Pancreas (tissue), 10 donors: Measurements from ENCODE around the gene RABEP1. TPM values are rescaled to one million over a fixed set of nuclear protein-coding genes. Genes with fewer than 3 reads are reported as not detected.

Experiments
- ATAC-seq, 4 donors: fragments of 200-7000 bp; cut with Tn5 transposase; one replicate each; pipeline versions ENCODE4 v1.8.0 to v1.9.1; 2020; ENCODE audit warnings: mild to moderate bottlenecking in 4 of 4, moderate library complexity in 4 of 4
- DNase-seq, 6 donors: peaks; one replicate each; pipeline ENCODE4 v3.0.0-alpha.2; 2020
- FAIRE-seq: peaks from 2 replicates; lab custom pipeline; 2012; peaks lifted over from hg19 to GRCh38; lab: Jason Lieb, UNC
- H3K27ac ChIP-seq, 4 donors: fragments of 200-600 bp; sonication (generic); 1 replicate in 3 of 4; 2 replicates in 1 of 4; pipeline versions ENCODE4 v1.5.0 to v1.8.0; 2020
- H3K27me3 ChIP-seq, 4 donors: fragments of 200-600 bp; one replicate each; pipeline ENCODE4 v1.8.0; 2021
- H3K36me3 ChIP-seq, 3 donors: fragments of 200-600 bp; sonication (generic) in 1 of 3; one replicate each; pipeline versions ENCODE4 v1.5.0 to v1.8.0; 2020 to 2021
- H3K4me1 ChIP-seq, 3 donors: fragments of 200-600 bp; one replicate each; pipeline ENCODE4 v1.8.0; 2021
- H3K4me3 ChIP-seq, 4 donors: fragments of 200-600 bp; sonication (generic) in 2 of 4; one replicate each; pipeline versions ENCODE4 v1.5.0 to v1.8.0; 2020 to 2021
- H3K9me3 ChIP-seq, 4 donors: fragments of 200-600 bp; one replicate each; pipeline ENCODE4 v1.8.0; 2021
- WGBS, 2 donors: extraction: QIAGEN DNeasy Blood & Tissue Kit; methylation state at CpG; one replicate each; pipeline ENCODE4 v1.1.7; 2013; 5-methylcytosine and 5-hydroxymethylcytosine counted together
- intact Hi-C, 3 donors: fragments of 100-400 bp; cut with DNase I; formaldehyde crosslinking; loops; one replicate each; pipeline versions ENCODE4 v1.11.1 to v1.14.2; 2022
- polyA plus RNA-seq, 2 donors: library from polyadenylated mRNA; stranded (reverse); fragments of 200-250 nt; gene quantifications; one replicate each; pipeline ENCODE4 v1.2.3, GENCODE V29; 2013
- total RNA-seq, 6 donors: library from RNA; stranded (reverse); fragmentation: NEBNext Ultra II Directional in 4 of 6; extraction: Animal tissue kit (Norgen Biotek cat#: 25700) in 4 of 6; gene quantifications; one replicate each; pipeline versions ENCODE4 v1.2.1 to v1.2.4, GENCODE V29; 2021 to 2023
- TF ChIP-seq, protein P1 (sequence below), 4 donors: fragments of 200-600 bp; sonication (generic) in 3 of 4; IDR thresholded peaks; one replicate each; pipeline versions ENCODE4 v1.5.0 to v1.8.0; 2021; ENCODE audit warnings: antibody characterized with exemption in 4 of 4
- donor health status: healthy with polysubstance abuse.
- donor health status: DM: no; HTN: no; CAD: no; lungs with moderate emphysema.
- donor health status: DM: no; HTN: no; CAD: no.
- donor health status: control.
- donor health status: control.
- donor health status: Bipolar disorder and iron deficiency.
- donor health status: DM: yes; HTN: yes; CAD: no.
- donor health status: DM: no; HTN: no; CAD: no.
- donor health status: DM: no; HTN: no; CAD: no.
- donor health status: DM: yes; HTN: yes; CAD: no.

The RABEP1 gene
- total and polyA plus RNA-seq, 8 donors = 10.4 to 22.6 (median 14.9) TPM

GRCh38 chr17:5272322-5272721 lies 9.8 kb upstream of the RABEP1 start:
- WGBS, 2 donors = 71 to 81% methylated on average over 6 of the region's 6 CpGs
- Histone ChIP-seq H3K4me3 (no peak overlapping the region), H3K27ac (no peak overlapping the region), H3K27me3 (no peaks in the 10 kb centered on the region), H3K4me1 (peaks cover 0 to 6% (median 0%) of the 10 kb centered on the region in 3 donors), H3K9me3 (no peaks in the 10 kb centered on the region), H3K36me3 (no peaks in the 10 kb centered on the region)
- no peak for ATAC-seq
- TF ChIP-seq, protein P1, sequence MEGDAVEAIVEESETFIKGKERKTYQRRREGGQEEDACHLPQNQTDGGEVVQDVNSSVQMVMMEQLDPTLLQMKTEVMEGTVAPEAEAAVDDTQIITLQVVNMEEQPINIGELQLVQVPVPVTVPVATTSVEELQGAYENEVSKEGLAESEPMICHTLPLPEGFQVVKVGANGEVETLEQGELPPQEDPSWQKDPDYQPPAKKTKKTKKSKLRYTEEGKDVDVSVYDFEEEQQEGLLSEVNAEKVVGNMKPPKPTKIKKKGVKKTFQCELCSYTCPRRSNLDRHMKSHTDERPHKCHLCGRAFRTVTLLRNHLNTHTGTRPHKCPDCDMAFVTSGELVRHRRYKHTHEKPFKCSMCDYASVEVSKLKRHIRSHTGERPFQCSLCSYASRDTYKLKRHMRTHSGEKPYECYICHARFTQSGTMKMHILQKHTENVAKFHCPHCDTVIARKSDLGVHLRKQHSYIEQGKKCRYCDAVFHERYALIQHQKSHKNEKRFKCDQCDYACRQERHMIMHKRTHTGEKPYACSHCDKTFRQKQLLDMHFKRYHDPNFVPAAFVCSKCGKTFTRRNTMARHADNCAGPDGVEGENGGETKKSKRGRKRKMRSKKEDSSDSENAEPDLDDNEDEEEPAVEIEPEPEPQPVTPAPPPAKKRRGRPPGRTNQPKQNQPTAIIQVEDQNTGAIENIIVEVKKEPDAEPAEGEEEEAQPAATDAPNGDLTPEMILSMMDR (IDR thresholded peaks at IDR 0.05) = no peak
- FAIRE-seq = no peak
- DNase-seq = no peak
- intact Hi-C loops = no loop called here

GRCh38 chr17:5282642-5283217 lies 646 bp downstream of the RABEP1 start:
- WGBS, 2 donors = 2 to 4% methylated on average over 30 to 34 of the region's 34 CpGs
- intact Hi-C loops = no loop called here
- Histone ChIP-seq H3K27ac (no peak overlapping the region), H3K9me3 (no peaks in the 10 kb centered on the region), H3K27me3 (no peaks in the 10 kb centered on the region), H3K4me1 (peaks cover 0 to 16% (median 8%) of the 10 kb centered on the region in 3 donors), H3K4me3 (peak overlapping the region; percentile 15 to 80 (median 72)), H3K36me3 (no peaks in the 10 kb centered on the region)
- peak in 2 of 4 donors; percentile 5 to 24 for ATAC-seq
- no peak for FAIRE-seq
- DNase-seq = peak in 3 of 6 donors; percentile 21 to 62 (median 29)
- TF ChIP-seq, protein P1 (IDR thresholded peaks at IDR 0.05) = no peak

DNA sequence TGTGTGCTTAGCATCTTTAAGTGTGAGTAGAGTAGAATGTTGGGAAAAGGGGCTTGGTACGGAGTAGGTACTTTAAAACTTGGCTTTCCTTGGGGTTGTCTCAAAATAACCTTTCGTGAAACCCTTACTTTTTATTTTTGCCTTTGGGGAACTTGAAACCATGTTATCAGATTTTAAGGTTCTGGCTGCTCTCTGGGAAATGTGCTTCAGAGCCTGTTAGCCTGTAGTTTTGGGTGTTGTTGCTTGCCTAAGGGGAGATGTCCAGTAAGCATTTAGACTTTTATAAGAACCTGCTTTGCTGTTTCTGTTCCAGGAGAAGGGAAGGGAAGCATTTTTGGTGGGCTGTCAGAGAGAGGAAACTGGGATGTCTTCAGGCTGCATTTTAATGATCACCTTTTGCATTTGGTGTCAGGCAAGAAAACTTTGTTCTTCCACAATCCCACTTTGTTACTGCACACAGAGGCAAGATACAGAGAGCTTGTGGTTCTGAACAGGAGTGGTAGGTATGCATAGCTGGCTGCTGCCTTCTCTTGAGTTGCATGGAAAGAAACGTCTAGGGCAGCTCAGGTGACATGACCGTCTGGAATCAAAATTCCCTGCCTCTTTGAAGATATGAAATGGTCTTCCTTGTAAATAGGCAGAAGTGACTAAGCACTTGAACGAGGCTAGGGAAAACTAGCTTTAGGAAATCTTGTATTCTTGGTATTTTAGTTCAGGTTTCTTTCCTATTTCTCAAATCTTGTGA lies 1.7 kb downstream of the RABEP1 start:
- intact Hi-C loops = no loop called here
- Histone ChIP-seq H3K9me3 (no peaks in the 10 kb centered on the region), H3K27ac (no peak overlapping the region), H3K27me3 (no peaks in the 10 kb centered on the region), H3K4me3 (peak overlapping the region in 2 of 4 donors; percentile 77 to 80), H3K4me1 (peaks cover 0 to 16% (median 8%) of the 10 kb centered on the region in 3 donors), H3K36me3 (no peaks in the 10 kb centered on the region)
- TF ChIP-seq, protein P1 (IDR thresholded peaks at IDR 0.05) = no peak
- ATAC-seq (no peak), FAIRE-seq (no peak), DNase-seq (no peak)
- 51 to 53% methylated on average over 5 of the region's 5 CpGs for WGBS, 2 donors

GRCh38 chr17:5284681-5285080 lies 2.6 kb downstream of the RABEP1 start:
- Histone ChIP-seq H3K36me3 (no peaks in the 10 kb centered on the region), H3K9me3 (no peaks in the 10 kb centered on the region), H3K4me3 (no peak overlapping the region), H3K27me3 (no peaks in the 10 kb centered on the region), H3K4me1 (peaks cover 0 to 16% (median 8%) of the 10 kb centered on the region in 3 donors), H3K27ac (no peak overlapping the region)
- intact Hi-C loops = no loop called here
- TF ChIP-seq, protein P1 (IDR thresholded peaks at IDR 0.05) = no peak
- FAIRE-seq (no peak), ATAC-seq (no peak), DNase-seq (no peak)
- whole genome bisulfite sequencing, 2 donors = 64 to 69% methylated on average over 7 of the region's 7 CpGs

DNA sequence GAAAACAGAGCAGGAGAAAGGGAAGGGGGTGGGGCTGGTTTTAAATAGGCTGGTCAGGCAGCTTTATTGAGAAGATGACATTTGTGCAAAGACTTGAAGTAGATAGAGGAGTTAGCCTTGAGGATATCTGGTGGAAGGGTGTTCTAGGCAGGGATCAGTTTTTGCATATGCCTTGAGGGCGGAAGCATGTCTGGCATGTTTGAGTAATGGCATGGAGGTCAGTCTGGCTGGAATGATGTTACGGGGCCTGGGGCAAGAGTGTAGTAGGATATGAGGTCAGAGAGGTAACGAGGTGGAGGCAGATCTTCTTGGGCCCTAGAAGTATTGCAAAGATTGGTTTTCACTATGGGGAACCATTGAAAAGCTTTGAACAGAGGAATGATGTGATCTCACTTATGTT lies 4.8 kb downstream of the RABEP1 start:
- ATAC-seq = no peak
- Histone ChIP-seq H3K4me1 (peaks cover 0 to 16% (median 8%) of the 10 kb centered on the region in 3 donors), H3K9me3 (no peaks in the 10 kb centered on the region), H3K4me3 (no peak overlapping the region), H3K36me3 (no peaks in the 10 kb centered on the region), H3K27ac (no peak overlapping the region), H3K27me3 (no peaks in the 10 kb centered on the region)
- FAIRE-seq = no peak
- intact Hi-C loops = no loop called here
- WGBS, 2 donors = 92 to 93% methylated on average over 3 of the region's 3 CpGs
- no peak for DNase-seq
- TF ChIP-seq, protein P1 (IDR thresholded peaks at IDR 0.05) = no peak
